ENCODE data around the gene LIMS2.

DNA sequence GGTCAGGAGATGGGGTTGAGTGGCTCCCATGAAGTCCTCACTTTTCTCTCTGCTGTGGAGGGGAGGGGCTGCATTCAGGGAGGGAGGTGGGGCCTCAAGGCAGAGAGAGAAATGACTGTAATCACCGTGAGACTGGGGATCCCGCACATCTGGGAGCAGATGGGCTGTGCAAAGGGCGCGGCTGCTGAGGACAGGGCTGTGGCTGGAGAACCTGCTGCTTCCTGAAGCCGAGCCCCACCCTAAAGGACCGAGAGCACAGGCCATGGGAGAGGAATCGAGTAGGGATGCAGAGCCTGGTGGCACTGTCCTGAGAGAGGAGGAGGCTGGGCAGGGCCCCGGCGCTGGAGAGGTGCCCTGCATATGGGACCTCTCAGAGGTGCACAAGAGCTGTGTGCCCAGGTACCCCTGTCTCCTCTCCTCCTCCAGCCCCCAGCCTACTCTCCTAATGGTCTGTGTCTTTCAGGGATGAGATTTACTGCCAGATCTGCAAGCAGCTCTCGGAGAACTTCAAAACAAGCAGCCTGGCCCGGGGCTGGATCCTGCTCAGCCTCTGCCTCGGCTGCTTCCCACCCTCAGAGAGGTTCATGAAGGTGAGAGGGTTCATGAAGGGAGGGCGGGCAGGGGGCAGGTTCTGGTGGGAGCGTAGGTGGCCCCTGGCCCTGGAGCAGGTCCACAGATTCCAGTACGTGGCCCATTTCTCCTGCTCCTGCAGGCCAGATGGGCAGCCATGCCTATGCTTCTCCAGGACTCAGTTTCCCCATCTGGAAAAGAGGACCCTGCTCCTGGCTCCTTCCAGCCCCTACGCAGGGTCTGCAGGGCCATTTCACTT is 55.2 kb downstream of the LIMS2 start:
- TF ChIP-seq GATA3 (IDR thresholded peaks at IDR 0.05; ENCODE audit: low read depth, low read length), result no peak
- TF ChIP-seq GATA2 (IDR thresholded peaks at IDR 0.05; ENCODE audit: low read depth, low read length), result no peak

Data from SH-SY5Y (cell line).